Activated T-helper 2 cell treated with anti-CD3 and anti-CD28 coated beads, Interferon-gamma antibody, Interleukin-2, Interleukin-4, amounts not matched to agents 10 μg/mL and 5 μg/mL and 100 μg/mL, durations not matched to agents 14 hours and 24 hours and 36 hours (primary cell): Measurements from ENCODE around the gene HEXA. TPM values are rescaled to one million over a fixed set of nuclear protein-coding genes. Genes with fewer than 3 reads are reported as not detected.

Experiments used
- DNase-seq: peaks from one replicate; pipeline ENCODE4 v3.0.0; 2021; ENCODE audit warnings: low spot score
- H3K27ac Mint-ChIP-seq: one replicate; pipeline ENCODE4 v1.8.0; 2021; ENCODE audit warnings: mixed read lengths
- H3K27me3 Mint-ChIP-seq: one replicate; pipeline ENCODE4 v1.8.0; 2021; ENCODE audit warnings: low read depth, mixed read lengths
- H3K36me3 Mint-ChIP-seq: one replicate; pipeline ENCODE4 v1.8.0; 2021; ENCODE audit warnings: low read depth, mixed read lengths
- H3K4me1 Mint-ChIP-seq: one replicate; pipeline ENCODE4 v1.8.0; 2021; ENCODE audit warnings: low read depth, mixed read lengths
- H3K4me3 Mint-ChIP-seq: one replicate; pipeline ENCODE4 v1.8.0; 2021; ENCODE audit warnings: low read depth, mild to moderate bottlenecking, moderate library complexity, mixed read lengths
- H3K9me3 Mint-ChIP-seq: one replicate; pipeline ENCODE4 v1.8.0; 2021; ENCODE audit warnings: mixed read lengths
- intact Hi-C: fragments of 100-400 bp; cut with micrococcal nuclease; formaldehyde crosslinking; loops from one replicate; pipeline ENCODE4 v1.15.1; 2023
- total RNA-seq: library from RNA; stranded (reverse); gene quantifications from 2 replicates; pipeline ENCODE4 v1.2.3, GENCODE V29; 2022

The HEXA gene
- total RNA-seq, 1 donor from 2014 or later = 63.4 TPM

DNA sequence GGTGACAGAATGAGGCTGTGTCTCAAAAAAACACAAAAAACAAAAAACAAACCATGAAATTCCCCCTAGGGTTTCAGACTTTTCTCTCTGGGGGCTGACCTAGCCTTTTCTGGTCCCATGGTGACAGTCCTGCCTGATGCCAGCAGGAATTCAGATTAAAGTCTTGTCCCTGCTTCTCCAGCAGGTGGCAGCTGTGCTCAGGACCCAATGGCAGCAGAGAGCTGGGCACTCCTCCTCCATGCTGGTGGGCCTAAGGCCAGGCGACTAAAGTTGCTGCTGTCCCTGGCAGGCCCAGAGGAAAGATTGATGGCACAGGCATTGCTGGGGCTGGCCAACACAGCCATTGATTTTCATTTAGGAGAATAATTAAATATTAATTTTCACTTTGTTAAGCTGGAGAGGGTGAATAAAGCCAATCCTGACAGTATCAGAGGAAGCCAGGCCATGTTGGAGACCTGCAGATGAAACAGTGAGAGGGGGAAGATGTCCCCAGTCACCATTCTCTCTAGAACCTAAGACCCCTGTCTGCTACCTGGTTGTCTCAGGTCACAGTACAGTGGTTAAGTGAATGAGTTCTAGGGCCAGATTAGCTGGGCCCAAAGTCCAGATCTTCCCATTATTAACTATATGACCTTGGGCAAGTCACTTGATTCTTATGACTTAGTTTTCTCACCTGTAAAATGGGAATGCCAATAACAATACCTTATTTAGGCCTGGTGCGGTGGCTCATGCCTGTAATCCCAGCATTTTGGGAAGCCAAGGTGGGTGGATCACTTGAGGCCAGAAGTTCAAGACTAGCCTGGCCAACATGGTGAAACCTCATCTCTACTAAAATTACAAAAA is 63.0 kb downstream of the HEXA start:
- DNase-seq = peak; percentile 46
- Mint-ChIP-seq H3K36me3 (no peaks in the 10 kb centered on the region), H3K9me3 (no peaks in the 10 kb centered on the region), H3K4me3 (no peak overlapping the region), H3K27me3 (peaks cover 2% of the 10 kb centered on the region), H3K4me1 (peaks cover 4% of the 10 kb centered on the region), H3K27ac (no peak overlapping the region)
- intact Hi-C loops = loop anchor here (10.0 kb wide), 2 partner anchors 282 to 362 kb away; no protein-coding TSS in a partner anchor

DNA sequence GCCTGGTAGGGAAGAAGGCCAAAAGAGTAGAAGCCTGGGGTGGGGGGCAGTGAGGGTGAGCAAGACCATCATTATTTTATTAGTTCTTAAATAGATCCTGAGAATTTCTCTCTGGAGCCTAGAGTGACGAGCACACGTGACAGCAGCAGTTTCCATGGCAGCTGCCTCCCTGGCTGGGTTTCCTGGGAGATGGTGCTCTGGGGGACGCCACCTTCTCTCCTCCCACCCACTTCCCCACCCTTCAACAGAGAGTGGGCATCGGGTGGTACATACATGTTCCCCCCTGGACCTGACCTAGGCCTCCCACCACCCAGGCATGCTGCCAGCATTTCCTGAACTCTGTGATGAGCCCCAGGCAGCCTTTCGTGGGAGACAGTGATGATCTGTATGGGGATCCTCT is 68.8 kb downstream of the HEXA start:
- intact Hi-C loops = no loop called here
- no peak for DNase-seq
- no peaks in the 10 kb centered on the region for H3K36me3 Mint-ChIP-seq
- no peak overlapping the region for H3K4me3 Mint-ChIP-seq
- H3K27ac Mint-ChIP-seq = no peak overlapping the region
- no peaks in the 10 kb centered on the region for H3K9me3 Mint-ChIP-seq
- peaks cover 3% of the 10 kb centered on the region for H3K4me1 Mint-ChIP-seq
- peaks cover 2% of the 10 kb centered on the region for H3K27me3 Mint-ChIP-seq

- H3K36me3 Mint-ChIP-seq = no peaks in the 10 kb centered on the region
- H3K27ac Mint-ChIP-seq = no peak overlapping the region
- peak; percentile 45 for DNase-seq
- intact Hi-C loops = no loop called here
- no peak overlapping the region for H3K4me3 Mint-ChIP-seq
- H3K4me1 Mint-ChIP-seq = peaks cover 3% of the 10 kb centered on the region
- peaks cover 2% of the 10 kb centered on the region for H3K27me3 Mint-ChIP-seq
- no peaks in the 10 kb centered on the region for H3K9me3 Mint-ChIP-seq
Observed at GRCh38 chr15:72306211-72306785, 69.5 kb downstream of the HEXA start.

- no peak overlapping the region for H3K27ac Mint-ChIP-seq
- DNase-seq = no peak
- H3K36me3 Mint-ChIP-seq = no peaks in the 10 kb centered on the region
- H3K4me1 Mint-ChIP-seq = peaks cover 3% of the 10 kb centered on the region
- peaks cover 2% of the 10 kb centered on the region for H3K27me3 Mint-ChIP-seq
- intact Hi-C loops = no loop called here
- H3K4me3 Mint-ChIP-seq = no peak overlapping the region
- no peaks in the 10 kb centered on the region for H3K9me3 Mint-ChIP-seq
Observed at GRCh38 chr15:72304596-72304995, 71.2 kb downstream of the HEXA start.

- DNase-seq = no peak
- intact Hi-C loops = no loop called here
- Mint-ChIP-seq H3K9me3 (no peaks in the 10 kb centered on the region), H3K27me3 (peaks cover 2% of the 10 kb centered on the region), H3K27ac (no peak overlapping the region), H3K4me1 (peaks cover 3% of the 10 kb centered on the region), H3K4me3 (no peak overlapping the region), H3K36me3 (no peaks in the 10 kb centered on the region)
Observed at GRCh38 chr15:72302955-72303354, 72.9 kb downstream of the HEXA start.

Other genes with a start within 250 kb of the HEXA start
- gene GRAMD2A, start 178.2 kb downstream of the HEXA start, total RNA-seq = not detected in 2 replicates
- gene PKM, start 144.8 kb downstream of the HEXA start, total RNA-seq = 2,347 and 2,391 TPM in 2 replicates
- 65.4 and 73.1 TPM in 2 replicates for gene PARP6, start 103.5 kb downstream of the HEXA start, total RNA-seq
- gene CELF6, start 55.9 kb downstream of the HEXA start, total RNA-seq = 0.16 and 0.30 TPM in 2 replicates
- gene TMEM202, start 22.3 kb upstream of the HEXA start, total RNA-seq = not detected in 2 replicates
- 139 and 141 TPM in 2 replicates for gene ARIH1, start 98.3 kb upstream of the HEXA start, total RNA-seq